SK-N-SH treated with all-trans-retinoic acid at 6 μM for 48 hours (cell line): ENCODE data around the gene SP5.

ENCODE experiments used
- ATAC-seq: fragments of 200-7000 bp; cut with Tn5 transposase; 3 replicates; pipeline ENCODE4 v1.9.1; 2020; ENCODE audit warnings: mild to moderate bottlenecking, moderate library complexity
- BACH2 ChIP-seq: fragments of 250-450 bp; sonication (Bioruptor Pico); IDR thresholded peaks from 2 replicates; pipeline ENCODE4 v1.9.0; 2021; ENCODE audit warnings: mild to moderate bottlenecking, borderline replicate concordance
- CREB5 ChIP-seq: fragments of 250-450 bp; sonication (Bioruptor Pico); IDR thresholded peaks from 2 replicates; pipeline ENCODE4 v1.5.1; 2020; ENCODE audit warnings: low read depth, mild to moderate bottlenecking, moderate library complexity
- CSDC2 ChIP-seq: fragments of 250-450 bp; sonication (Bioruptor Pico); IDR thresholded peaks from 2 replicates; pipeline ENCODE4 v1.5.0; 2020; ENCODE audit warnings: mild to moderate bottlenecking, moderate library complexity
- CSRNP3 ChIP-seq: fragments of 250-450 bp; sonication (Bioruptor Pico); IDR thresholded peaks from 2 replicates; pipeline ENCODE4 v1.5.1; 2021; ENCODE audit warnings: mild to moderate bottlenecking, moderate library complexity
- ESRRG ChIP-seq: fragments of 250-450 bp; sonication (Bioruptor Pico); IDR thresholded peaks from 2 replicates; pipeline ENCODE4 v1.6.1; 2021; ENCODE audit warnings: mild to moderate bottlenecking
- GLIS3 ChIP-seq: fragments of 250-450 bp; sonication (Bioruptor Pico); IDR thresholded peaks from 2 replicates; pipeline ENCODE4 v1.5.0; 2020; ENCODE audit warnings: mild to moderate bottlenecking, moderate library complexity
- ISL1 ChIP-seq: fragments of 250-450 bp; sonication (Bioruptor Pico); IDR thresholded peaks from 2 replicates; pipeline ENCODE4 v2.1.2; 2022; ENCODE audit warnings: mild to moderate bottlenecking, moderate library complexity
- OSR1 ChIP-seq: fragments of 250-450 bp; sonication (Bioruptor Pico); IDR thresholded peaks from 2 replicates; pipeline ENCODE4 v1.8.0; 2022; ENCODE audit warnings: moderate library complexity, mild to moderate bottlenecking, inconsistent platforms
- PPARA ChIP-seq: fragments of 250-450 bp; sonication (Bioruptor Pico); IDR thresholded peaks from 2 replicates; pipeline ENCODE4 v1.5.0; 2020; ENCODE audit warnings: mild to moderate bottlenecking, borderline replicate concordance
- RARB ChIP-seq: fragments of 250-450 bp; sonication (Bioruptor Pico); IDR thresholded peaks from 2 replicates; pipeline ENCODE4 v1.8.0; 2021; ENCODE audit warnings: mild to moderate bottlenecking, moderate library complexity
- SNAI2 ChIP-seq: fragments of 250-450 bp; sonication (Bioruptor Pico); IDR thresholded peaks from 2 replicates; pipeline ENCODE4 v1.5.0; 2020; ENCODE audit warnings: mild to moderate bottlenecking, moderate library complexity
- TCF4 ChIP-seq: fragments of 250-450 bp; sonication (Bioruptor Pico); IDR thresholded peaks from 2 replicates; pipeline ENCODE4 v1.8.0; 2021; ENCODE audit warnings: mild to moderate bottlenecking, moderate library complexity, borderline replicate concordance
- TOX ChIP-seq: fragments of 250-450 bp; sonication (Bioruptor Pico); IDR thresholded peaks from 2 replicates; pipeline ENCODE4 v1.8.0; 2021; ENCODE audit warnings: mild to moderate bottlenecking, moderate library complexity, borderline replicate concordance
- ZC3H10 ChIP-seq: fragments of 250-450 bp; sonication (Bioruptor Pico); IDR thresholded peaks from 2 replicates; pipeline ENCODE4 v1.5.1; 2021; ENCODE audit warnings: mild to moderate bottlenecking, moderate library complexity
- ZFP3 ChIP-seq: fragments of 250-450 bp; sonication (Bioruptor Pico); IDR thresholded peaks from 2 replicates; pipeline ENCODE4 v1.5.0; 2020; ENCODE audit warnings: mild to moderate bottlenecking, moderate library complexity
- ZNF70 ChIP-seq: fragments of 450-650 bp; formaldehyde crosslinking; IDR thresholded peaks from 2 replicates; pipeline ENCODE4 v1.5.0; 2020; ENCODE audit warnings: mild to moderate bottlenecking, moderate library complexity
- ZNF8 ChIP-seq: fragments of 450-650 bp; formaldehyde crosslinking; IDR thresholded peaks from 2 replicates; pipeline ENCODE4 v1.5.0; 2020; ENCODE audit warnings: mild to moderate bottlenecking, moderate library complexity
- TF ChIP-seq, protein P1 (sequence below): fragments of 250-450 bp; sonication (Bioruptor Pico); IDR thresholded peaks from 2 replicates; pipeline ENCODE4 v1.8.0; 2021; ENCODE audit warnings: low read depth, mild to moderate bottlenecking, moderate library complexity, borderline replicate concordance
- TF ChIP-seq, protein P2 (sequence below): fragments of 250-450 bp; sonication (Bioruptor Pico); IDR thresholded peaks from 2 replicates; pipeline ENCODE4 v1.5.0; 2020; ENCODE audit warnings: mild to moderate bottlenecking, moderate library complexity

Gene SP5

DNA sequence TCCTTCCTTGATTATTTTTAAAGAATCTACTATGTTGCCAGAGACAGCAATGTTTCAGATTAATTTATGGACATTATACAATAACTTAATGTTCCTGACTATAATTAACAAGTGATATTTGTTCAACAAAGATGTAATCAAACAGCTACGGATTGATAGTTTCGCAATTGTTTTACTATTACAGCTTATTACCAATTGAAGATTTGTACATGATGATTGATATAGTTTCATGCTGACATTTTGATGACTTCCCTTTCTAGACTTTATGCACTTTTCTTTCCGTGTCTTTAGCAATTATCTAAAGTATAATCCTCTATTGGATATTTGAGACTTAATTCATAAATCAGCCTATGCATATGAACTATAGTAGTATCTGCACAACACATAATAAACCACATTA lies 6.5 kb downstream of the SP5 start:
- TF ChIP-seq ZC3H10 (CRISPR knock-in tag) (no peak), ZFP3 (CRISPR knock-in tag) (no peak), CREB5 (CRISPR knock-in tag) (no peak), PPARA (CRISPR knock-in tag) (no peak), TCF4 (no peak), ZNF70 (CRISPR knock-in tag) (no peak), RARB (CRISPR knock-in tag) (no peak), CSRNP3 (no peak), TOX (CRISPR knock-in tag) (no peak), BACH2 (CRISPR knock-in tag) (no peak), ISL1 (CRISPR knock-in tag) (no peak), CSDC2 (no peak), GLIS3 (no peak)
- TF ChIP-seq, protein P1, sequence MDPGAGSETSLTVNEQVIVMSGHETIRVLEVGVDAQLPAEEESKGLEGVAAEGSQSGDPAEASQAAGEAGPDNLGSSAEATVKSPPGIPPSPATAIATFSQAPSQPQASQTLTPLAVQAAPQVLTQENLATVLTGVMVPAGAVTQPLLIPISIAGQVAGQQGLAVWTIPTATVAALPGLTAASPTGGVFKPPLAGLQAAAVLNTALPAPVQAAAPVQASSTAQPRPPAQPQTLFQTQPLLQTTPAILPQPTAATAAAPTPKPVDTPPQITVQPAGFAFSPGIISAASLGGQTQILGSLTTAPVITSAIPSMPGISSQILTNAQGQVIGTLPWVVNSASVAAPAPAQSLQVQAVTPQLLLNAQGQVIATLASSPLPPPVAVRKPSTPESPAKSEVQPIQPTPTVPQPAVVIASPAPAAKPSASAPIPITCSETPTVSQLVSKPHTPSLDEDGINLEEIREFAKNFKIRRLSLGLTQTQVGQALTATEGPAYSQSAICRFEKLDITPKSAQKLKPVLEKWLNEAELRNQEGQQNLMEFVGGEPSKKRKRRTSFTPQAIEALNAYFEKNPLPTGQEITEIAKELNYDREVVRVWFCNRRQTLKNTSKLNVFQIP (CRISPR knock-in tag) = no peak
- TF ChIP-seq, protein P2, sequence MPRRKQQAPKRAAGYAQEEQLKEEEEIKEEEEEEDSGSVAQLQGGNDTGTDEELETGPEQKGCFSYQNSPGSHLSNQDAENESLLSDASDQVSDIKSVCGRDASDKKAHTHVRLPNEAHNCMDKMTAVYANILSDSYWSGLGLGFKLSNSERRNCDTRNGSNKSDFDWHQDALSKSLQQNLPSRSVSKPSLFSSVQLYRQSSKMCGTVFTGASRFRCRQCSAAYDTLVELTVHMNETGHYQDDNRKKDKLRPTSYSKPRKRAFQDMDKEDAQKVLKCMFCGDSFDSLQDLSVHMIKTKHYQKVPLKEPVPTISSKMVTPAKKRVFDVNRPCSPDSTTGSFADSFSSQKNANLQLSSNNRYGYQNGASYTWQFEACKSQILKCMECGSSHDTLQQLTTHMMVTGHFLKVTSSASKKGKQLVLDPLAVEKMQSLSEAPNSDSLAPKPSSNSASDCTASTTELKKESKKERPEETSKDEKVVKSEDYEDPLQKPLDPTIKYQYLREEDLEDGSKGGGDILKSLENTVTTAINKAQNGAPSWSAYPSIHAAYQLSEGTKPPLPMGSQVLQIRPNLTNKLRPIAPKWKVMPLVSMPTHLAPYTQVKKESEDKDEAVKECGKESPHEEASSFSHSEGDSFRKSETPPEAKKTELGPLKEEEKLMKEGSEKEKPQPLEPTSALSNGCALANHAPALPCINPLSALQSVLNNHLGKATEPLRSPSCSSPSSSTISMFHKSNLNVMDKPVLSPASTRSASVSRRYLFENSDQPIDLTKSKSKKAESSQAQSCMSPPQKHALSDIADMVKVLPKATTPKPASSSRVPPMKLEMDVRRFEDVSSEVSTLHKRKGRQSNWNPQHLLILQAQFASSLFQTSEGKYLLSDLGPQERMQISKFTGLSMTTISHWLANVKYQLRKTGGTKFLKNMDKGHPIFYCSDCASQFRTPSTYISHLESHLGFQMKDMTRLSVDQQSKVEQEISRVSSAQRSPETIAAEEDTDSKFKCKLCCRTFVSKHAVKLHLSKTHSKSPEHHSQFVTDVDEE (CRISPR knock-in tag) = no peak
- TF ChIP-seq, all 23 proteins: peak for 0
- no peak for ATAC-seq

DNA sequence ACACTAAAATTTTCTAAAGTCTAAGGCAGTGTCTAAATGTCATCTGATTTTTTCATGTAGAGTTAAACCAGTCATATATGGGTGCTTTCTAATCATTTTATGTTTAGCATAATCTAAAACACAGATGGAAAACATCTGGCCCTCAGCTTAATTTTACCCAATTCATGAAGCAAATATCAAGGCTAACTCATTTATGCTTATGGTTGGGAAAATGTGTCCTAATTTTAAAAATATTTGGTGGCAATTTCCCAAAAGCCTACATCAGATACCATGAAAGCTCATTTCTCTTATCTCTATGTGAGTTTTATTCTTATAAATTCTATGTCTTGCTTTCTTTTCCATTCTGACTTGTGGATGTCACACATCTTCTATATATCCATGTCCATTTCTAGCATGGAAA lies 7.2 kb downstream of the SP5 start:
- TF ChIP-seq BACH2 (CRISPR knock-in tag) = no peak
- no peak for TF ChIP-seq TOX (CRISPR knock-in tag)
- TF ChIP-seq, protein P2 (CRISPR knock-in tag) = no peak
- TF ChIP-seq PPARA (CRISPR knock-in tag) = no peak
- no peak for TF ChIP-seq ZNF8
- TF ChIP-seq ESRRG = no peak
- TF ChIP-seq SNAI2 = no peak
- TF ChIP-seq CREB5 (CRISPR knock-in tag) = no peak
- TF ChIP-seq ISL1 (CRISPR knock-in tag) = no peak
- TF ChIP-seq CSRNP3 = no peak
- no peak for TF ChIP-seq OSR1
- TF ChIP-seq ZC3H10 (CRISPR knock-in tag) = no peak
- ATAC-seq = no peak
